ENCODE results near the gene POLD2.

DNA sequence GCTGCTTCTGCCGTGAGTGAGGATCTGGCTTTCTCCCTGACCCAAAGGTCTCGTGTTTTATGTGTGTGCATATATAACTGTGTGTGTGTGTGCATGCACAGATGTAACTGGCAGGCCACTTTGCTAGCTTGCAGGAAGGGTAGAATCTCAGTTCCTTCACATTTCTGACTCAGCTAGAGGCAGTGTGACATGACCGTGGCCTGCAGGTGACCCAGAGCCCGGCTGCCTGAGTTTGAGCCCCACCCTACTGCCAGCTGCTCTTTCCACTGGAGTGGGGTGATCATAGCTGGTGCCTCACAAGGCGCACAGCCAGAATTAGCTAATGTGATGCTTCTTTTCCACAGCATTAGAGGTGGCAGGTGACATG, 27.1 kb upstream of the POLD2 start:
- no peak for TF ChIP-seq EZH2phosphoT487 (IDR thresholded peaks at IDR 0.05; ENCODE audit: insufficient read depth, low read depth)
- TF ChIP-seq EZH2 (IDR thresholded peaks at IDR 0.05; ENCODE audit: insufficient read depth, poor library complexity, severe bottlenecking) = no peak

Data from GM23248 (cell line).